Middle frontal gyrus (tissue), 1 donor: ENCODE data around the gene RNASE11.
"Not testable (repeated sequence)": the region's sequence is repeated elsewhere in the genome, so short reads cannot be mapped to it uniquely, and the experiment has no call there.

Experiments used
- DNase-seq: peaks from one replicate; pipeline ENCODE4 v3.0.0-alpha.2; 2015; ENCODE audit warnings: low spot score; ENCODE audit errors: extremely low spot score

Gene RNASE11

GRCh38 chr14:20583142-20583541, 4.7 kb downstream of the RNASE11 start:
- no peak for DNase-seq

- no peak for DNase-seq
Observed at GRCh38 chr14:20580242-20580641, 7.6 kb downstream of the RNASE11 start.

- no peak for DNase-seq
Observed at GRCh38 chr14:20578784-20579502, 8.9 kb downstream of the RNASE11 start.

- no peak for DNase-seq
Observed at GRCh38 chr14:20578325-20578724, 9.5 kb downstream of the RNASE11 start.

- not testable (repeated sequence) for DNase-seq
Observed at GRCh38 chr14:20572382-20572990, 15.3 kb downstream of the RNASE11 start.

GRCh38 chr14:20570720-20571119, 17.1 kb downstream of the RNASE11 start:
- DNase-seq: not testable (repeated sequence)

- DNase-seq: not testable (repeated sequence)
Observed at GRCh38 chr14:20569865-20570264, 17.9 kb downstream of the RNASE11 start.

- no peak for DNase-seq
Observed at GRCh38 chr14:20569066-20569465, 18.7 kb downstream of the RNASE11 start.

GRCh38 chr14:20568393-20568792, 19.4 kb downstream of the RNASE11 start:
- DNase-seq: no peak

- not testable (repeated sequence) for DNase-seq
Observed at GRCh38 chr14:20567199-20567598, 20.6 kb downstream of the RNASE11 start.

- no peak for DNase-seq
Observed at GRCh38 chr14:20564501-20564997, 23.3 kb downstream of the RNASE11 start.

- no peak for DNase-seq
Observed at GRCh38 chr14:20563971-20564370, 23.8 kb downstream of the RNASE11 start.

GRCh38 chr14:20560961-20561360, 26.8 kb downstream of the RNASE11 start, which contains the start of gene RNASE9:
TSS of gene RNASE9 (minus strand) at chr14:20561047.
- DNase-seq: no peak

GRCh38 chr14:20559461-20559904, 28.3 kb downstream of the RNASE11 start:
- no peak for DNase-seq

GRCh38 chr14:20557212-20557542, 30.6 kb downstream of the RNASE11 start:
- DNase-seq: no peak

- no peak for DNase-seq
Observed at GRCh38 chr14:20556500-20557211, 31.1 kb downstream of the RNASE11 start.

GRCh38 chr14:20555845-20556244, 32.0 kb downstream of the RNASE11 start:
- no peak for DNase-seq

- DNase-seq: no peak
Observed at GRCh38 chr14:20553024-20553423, 34.8 kb downstream of the RNASE11 start.

GRCh38 chr14:20551606-20552005, 36.2 kb downstream of the RNASE11 start:
- no peak for DNase-seq

- no peak for DNase-seq
Observed at GRCh38 chr14:20550926-20551325, 36.9 kb downstream of the RNASE11 start.

GRCh38 chr14:20548414-20549158, 39.2 kb downstream of the RNASE11 start:
- no peak for DNase-seq
